Measurements from ENCODE around the gene CAVIN2.

GRCh38 chr2:191836471-191836852 lies 10.4 kb downstream of the CAVIN2 start:
- TF ChIP-seq CTCF (conservative IDR thresholded peaks at IDR 0.05) (no peak), EZH2 (IDR thresholded peaks at IDR 0.05; ENCODE audit: low read depth) (no peak)

Data from PC-9 (cell line).